MV-4-11 (cell line): ENCODE results near the gene TNS3.

Experiments
- DNase-seq: peaks from one replicate; lab custom pipeline; 2025; lab: John Stamatoyannopoulos, UW

The TNS3 gene

GRCh38 chr7:47407136-47407535 is 174.8 kb downstream of the TNS3 start:
- no peak for DNase-seq

DNA sequence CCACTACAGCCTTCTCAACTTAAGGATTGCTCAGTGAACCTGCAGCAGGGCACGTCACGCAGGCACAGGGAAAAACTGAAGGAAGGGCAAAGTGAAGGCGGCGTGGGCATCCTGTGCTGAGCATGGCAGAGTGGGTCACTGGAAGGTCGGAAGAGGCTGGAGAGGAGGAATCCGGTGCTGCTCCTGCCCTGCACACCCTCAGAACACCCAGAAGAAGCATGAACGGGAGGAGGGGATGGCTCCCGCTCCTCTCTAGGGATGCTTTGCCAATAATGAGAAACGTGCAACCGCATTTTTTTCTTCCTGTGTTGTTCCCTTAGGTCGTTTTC is 175.1 kb downstream of the TNS3 start:
- no peak for DNase-seq

DNA sequence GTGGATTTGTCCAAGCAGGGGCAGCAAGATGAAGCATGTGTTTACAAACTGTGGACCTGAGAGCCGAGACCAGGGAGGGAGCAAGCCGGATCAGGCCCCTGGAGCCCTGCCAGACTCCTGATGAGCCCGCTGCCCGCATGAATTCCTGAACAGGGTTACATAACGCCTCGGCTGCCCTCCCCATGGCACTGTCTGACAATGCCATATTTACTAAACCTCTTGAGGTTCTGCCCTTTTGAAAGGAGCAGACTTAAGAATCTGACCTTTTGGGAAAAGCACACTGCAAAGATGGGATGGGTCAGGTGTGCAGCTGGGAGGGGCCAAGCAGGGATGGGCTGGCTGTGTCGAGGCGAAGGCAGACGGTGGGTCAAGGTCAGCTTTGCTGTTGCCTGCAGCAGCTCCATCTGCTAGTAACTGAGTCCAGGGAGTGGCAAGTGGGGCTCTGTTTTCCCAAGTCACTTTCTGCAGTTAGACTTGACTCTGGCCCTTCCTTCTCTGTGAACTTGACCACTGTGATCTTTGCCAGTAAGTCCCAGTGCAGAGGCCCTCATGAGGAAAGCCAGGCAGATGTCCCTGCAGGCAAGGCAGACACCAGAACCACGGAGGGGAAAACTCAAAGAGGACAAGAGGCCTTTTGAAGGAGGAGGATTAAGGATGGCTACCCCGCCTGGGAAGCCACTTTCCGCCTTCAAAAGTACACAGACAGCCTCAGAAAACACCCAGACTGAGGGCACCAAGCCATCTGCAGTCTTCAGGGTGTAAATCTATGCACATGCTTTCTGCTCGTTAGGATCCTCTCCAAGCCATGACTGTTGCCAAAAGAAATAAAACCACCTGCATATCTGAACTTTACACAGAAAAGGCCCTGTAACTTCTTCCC is 175.8 kb downstream of the TNS3 start:
- DNase-seq, result no peak

DNA sequence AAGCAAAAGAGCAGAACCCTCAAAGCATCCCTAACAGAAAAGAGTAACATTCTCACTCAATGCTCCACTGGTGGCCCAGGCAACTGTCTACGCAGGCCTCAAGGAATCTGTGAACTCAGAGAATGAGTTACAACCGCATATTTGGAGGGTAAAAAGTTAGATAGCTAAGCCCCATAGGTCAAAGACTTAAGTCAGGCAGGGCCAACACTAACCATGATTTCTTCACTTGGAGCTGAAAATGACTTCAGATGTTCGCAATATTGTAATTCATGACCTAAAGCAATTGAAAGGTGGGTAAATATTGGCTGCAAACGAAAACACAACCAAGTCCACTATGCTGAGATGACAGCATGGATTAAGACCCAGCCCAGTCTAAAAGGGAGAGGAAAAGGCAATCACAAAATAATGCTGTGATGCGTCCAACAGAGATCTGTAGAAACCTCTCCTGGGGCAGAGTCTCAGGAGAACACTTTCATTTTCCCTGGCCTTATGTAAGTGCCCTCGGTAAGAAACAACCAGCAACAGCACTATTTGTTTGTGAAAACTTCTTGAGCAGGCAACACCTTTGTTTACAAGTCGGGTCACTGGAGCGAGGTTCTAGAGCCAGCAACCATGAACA is 176.5 kb downstream of the TNS3 start:
- DNase-seq, result no peak

DNA sequence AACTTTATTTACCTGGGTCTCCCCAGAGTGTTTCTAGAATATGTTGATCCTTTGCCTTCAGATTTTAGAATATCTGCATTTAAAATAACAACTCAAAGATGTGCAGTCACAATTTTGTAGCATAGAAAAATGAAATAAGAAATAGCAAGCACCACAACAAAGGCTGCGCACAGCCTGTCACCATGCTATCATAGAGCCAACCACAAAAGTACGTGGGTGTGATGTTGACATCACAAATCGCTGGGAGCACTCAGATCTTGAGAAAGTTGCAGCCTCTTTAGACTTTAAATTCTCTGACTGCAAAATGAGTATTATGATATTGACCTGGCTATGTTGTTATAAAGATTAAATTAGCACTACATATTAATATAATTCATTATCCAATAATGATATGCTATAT is 177.9 kb downstream of the TNS3 start:
- DNase-seq, result no peak

GRCh38 chr7:47402941-47403866 is 178.7 kb downstream of the TNS3 start:
- no peak for DNase-seq

DNA sequence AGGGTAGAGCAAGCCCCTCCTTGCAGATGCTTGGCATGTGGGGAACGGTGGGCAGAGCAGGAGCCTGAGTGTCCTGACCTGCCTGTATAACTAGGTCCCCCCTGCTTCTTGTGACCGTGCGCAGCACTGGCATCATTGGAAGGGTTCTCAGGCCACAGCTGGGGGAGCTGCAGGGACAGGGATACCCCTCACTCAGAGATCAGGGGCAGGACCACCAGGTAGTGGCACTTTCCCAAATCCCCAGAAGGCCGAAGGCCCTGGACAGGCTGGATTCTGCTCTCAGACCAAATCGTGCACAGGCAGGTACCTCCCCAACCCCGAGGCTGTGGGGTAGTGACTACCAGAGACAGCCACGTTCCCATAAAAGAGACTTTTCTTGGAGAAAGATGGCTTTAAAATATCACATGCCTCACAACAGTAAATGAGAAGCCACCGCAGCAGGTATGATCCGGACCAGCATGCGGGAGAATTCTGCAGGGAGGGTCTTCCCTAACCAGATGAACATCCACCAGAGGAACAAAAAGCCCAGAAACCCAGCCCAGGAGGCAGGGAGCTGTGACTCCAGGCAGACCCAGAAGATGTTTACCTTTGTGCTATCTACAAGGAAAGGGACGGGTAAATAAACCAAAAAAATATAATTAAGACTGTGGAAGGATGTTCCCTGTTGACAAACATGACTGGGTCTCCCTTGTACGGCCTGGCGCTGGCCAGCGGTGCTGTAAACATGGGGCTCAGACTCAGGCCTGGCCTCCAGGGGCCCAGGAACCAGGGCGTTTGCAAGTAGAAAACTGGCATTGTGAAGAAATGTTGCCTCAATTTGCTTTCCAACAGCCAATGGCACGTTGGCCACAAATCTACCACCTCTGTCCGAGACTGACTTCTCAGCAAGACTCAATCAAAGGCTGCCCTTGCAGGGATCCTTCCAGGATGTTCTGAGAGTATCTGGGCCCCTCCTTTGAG is 180.0 kb downstream of the TNS3 start:
- no peak for DNase-seq

DNA sequence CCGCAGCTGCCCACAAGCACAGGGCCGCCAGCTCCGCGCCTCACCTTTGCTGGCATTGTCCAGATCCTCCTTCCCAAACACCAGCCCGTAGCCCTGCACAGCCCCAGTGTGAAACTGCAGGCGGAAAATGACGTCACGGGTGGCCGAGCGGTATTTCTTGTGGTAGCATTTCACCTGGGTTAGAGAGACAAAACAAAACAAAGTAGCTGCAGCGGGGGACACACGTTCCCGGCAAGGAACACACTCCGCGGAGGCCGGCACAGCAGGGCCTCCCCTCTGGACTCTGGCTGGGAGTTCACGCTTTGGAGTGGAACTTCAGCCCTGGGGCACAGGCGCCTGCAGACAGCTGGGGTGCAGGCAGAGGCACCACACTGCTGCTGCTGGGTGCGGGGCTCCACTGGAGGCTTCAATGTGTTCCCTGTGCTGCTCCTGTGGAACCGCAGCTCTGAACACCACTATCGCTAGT is 181.1 kb downstream of the TNS3 start:
- DNase-seq, result no peak

DNA sequence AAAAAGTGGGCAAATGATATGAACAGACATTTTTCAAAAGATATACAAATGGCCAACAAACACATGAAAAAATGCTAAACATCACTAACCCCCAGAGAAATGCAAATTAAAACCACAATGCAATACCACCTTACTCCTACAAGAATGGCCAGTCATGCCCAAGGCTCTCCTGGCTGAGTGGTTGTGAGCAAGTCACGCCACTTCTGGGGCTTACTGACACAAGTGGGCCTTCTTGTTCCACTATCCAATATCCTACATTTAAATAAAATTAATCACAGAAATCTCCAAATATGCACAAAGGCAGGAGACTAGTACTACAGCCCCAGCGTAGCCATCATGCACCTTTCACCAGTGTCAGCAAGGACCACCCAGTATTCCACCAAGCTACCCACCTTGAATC is 181.9 kb downstream of the TNS3 start:
- no peak for DNase-seq

- DNase-seq, result no peak
These were observed 187.1 kb downstream of the TNS3 start for GRCh38 chr7:47394751-47395252.

GRCh38 chr7:47394216-47394615 is 187.7 kb downstream of the TNS3 start:
- DNase-seq, result no peak

- DNase-seq, result no peak
These were observed 188.5 kb downstream of the TNS3 start for GRCh38 chr7:47393406-47393805.

DNA sequence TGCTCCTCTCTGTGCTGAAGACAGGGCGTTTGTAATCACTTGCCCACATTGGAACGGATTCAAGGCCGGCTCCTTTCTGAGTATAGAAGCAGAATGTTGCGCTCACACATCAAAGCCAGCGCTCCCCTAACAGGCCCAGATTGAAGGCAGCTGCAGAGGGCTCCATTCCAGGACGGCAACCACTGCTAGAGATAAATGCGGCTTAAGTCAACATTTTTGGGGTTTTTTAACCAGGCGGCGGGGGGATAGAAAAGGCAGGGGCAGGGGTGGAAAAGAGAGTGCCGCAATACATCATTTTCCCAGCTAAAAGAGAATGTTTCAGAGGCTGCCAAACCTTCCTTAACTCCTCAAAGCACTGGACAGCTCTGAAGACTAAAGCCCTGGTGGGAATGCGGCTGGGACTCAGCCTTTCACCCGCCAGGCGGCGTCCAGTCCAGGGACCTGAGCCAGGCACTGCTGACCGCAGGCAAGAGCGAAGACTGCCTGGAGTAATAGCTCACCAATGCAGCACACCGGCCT is 189.6 kb downstream of the TNS3 start:
- no peak for DNase-seq

- no peak for DNase-seq
These were observed 190.2 kb downstream of the TNS3 start for GRCh38 chr7:47391726-47392125.

DNA sequence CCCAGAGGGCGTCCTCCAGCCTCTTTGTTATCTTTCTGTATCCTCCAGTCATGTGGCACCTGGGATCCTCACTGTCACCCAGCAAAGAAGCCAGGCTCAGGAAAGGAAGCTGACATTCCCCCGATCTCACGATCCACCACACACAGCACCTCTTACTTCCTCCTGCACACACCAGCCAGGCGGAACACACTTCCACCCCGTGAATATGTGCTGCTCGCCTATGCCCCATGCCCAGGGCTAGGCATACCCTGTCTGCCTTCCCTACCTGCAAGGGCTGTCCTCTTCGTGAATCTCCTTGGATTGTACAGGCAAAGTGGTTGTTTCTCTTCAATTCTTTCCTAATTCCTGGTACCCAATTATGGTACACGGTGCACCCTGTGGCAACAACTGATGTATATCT is 191.0 kb downstream of the TNS3 start:
- DNase-seq, result no peak

GRCh38 chr7:47389923-47390630 is 191.8 kb downstream of the TNS3 start:
- no peak for DNase-seq

DNA sequence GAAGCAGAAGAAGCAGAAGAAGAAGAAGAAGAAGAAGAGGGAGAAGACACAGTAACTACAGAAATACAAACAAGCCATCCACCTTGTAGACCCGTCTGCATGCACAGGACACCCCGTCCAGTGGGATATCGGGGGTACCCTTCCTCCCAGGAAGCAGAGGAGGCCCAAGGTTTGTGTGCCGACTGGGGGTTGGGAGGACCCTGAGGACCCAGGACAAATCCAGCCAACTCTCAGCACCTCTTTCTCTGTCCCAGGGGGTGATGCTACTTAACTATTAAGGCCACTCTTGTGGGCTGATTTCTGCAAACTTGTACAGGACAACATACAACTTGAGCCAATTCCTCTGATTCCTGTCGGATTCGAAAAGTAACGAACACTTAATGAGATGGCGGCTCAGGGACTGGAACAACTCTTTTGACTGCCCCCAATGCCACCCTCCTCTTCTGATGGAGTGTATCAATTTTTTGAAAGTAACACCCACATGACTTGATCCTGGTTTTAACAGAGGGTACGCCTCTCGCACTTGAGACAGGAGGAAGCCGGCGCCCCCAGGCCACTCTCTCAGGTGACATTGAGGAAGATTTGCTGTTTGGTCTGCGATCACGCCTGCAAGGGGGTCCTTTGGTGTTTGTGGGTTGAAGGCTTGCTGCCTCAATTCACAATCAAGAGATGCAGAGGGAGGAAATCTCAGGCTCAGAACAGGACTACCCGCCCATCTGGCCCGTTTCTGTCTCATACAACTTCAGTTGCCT is 192.6 kb downstream of the TNS3 start:
- no peak for DNase-seq

- DNase-seq, result no peak
These were observed 194.4 kb downstream of the TNS3 start for GRCh38 chr7:47387506-47387905.

DNA sequence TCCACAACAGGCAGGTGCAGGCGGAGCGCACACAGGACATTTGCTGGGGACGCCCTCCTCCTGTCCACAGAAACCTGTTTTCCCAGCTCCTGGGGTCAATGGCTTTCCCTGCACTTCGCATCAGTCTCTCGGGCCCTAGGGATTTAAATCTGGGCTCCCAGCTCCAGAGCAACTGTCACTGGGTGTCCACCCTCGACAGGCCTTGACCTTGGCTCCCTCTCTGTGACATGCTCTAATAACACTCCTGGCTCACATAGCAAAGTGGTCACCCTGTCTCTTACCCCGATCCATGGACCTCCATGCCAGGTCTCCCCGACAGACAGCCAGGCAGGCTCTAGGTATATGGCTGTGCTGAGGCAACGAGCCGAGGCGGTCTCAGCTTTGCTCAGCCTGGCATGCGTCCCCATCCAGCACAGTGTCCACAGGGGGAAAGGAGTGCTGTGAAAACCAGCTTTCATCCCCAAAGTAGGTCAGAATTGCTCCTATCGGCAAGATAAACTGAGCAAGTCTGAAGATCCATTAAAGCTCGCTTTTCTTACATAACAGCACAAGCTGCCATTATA is 195.6 kb downstream of the TNS3 start:
- no peak for DNase-seq
